ENCODE results near the gene USP9X. TPM values are rescaled to one million over a fixed set of nuclear protein-coding genes. Genes with fewer than 3 reads are reported as not detected.
"Not testable (repeated sequence)": the region's sequence is repeated elsewhere in the genome, so short reads cannot be mapped to it uniquely, and the experiment has no call there.

The USP9X gene
- total and polyA plus RNA-seq, 5 donors: 13.3 to 72.6 (median 59.1) TPM

- Histone ChIP-seq H3K4me1 (ENCODE audit: control insufficient read depth, insufficient read depth, low read length) (peaks cover 9% of the 10 kb centered on the region), H3K27me3 (ENCODE audit: control insufficient read depth, insufficient read depth) (no peaks in the 10 kb centered on the region), H3K27ac (ENCODE audit: low read length) (no peak overlapping the region), H3K9me3 (ENCODE audit: control insufficient read depth, low read length) (no peaks in the 10 kb centered on the region), H3K4me3 (ENCODE audit: low read length) (no peak overlapping the region)
- intact Hi-C loops (cut with DNase I): no loop called here
- 48% methylated on average over 1 of the region's 1 CpG for WGBS
- DNase-seq: no peak
- ATAC-seq: no peak
Observed at GRCh38 chrX:41108007-41108406, 22.8 kb downstream of the USP9X start.

- intact Hi-C loops (cut with DNase I): no loop called here
- DNase-seq: no peak
- H3K4me3 ChIP-seq (ENCODE audit: low read length): no peak overlapping the region
- no peaks in the 10 kb centered on the region for H3K9me3 ChIP-seq (ENCODE audit: control insufficient read depth, low read length)
- WGBS: 49% methylated on average over 5 of the region's 5 CpGs
- no peaks in the 10 kb centered on the region for H3K27me3 ChIP-seq (ENCODE audit: control insufficient read depth, insufficient read depth)
- peak overlapping the region; percentile 6 for H3K27ac ChIP-seq (ENCODE audit: low read length)
- H3K4me1 ChIP-seq (ENCODE audit: control insufficient read depth, insufficient read depth, low read length): peaks cover 9% of the 10 kb centered on the region
- no peak for ATAC-seq
Observed at GRCh38 chrX:41108463-41109205, 23.4 kb downstream of the USP9X start.

DNA sequence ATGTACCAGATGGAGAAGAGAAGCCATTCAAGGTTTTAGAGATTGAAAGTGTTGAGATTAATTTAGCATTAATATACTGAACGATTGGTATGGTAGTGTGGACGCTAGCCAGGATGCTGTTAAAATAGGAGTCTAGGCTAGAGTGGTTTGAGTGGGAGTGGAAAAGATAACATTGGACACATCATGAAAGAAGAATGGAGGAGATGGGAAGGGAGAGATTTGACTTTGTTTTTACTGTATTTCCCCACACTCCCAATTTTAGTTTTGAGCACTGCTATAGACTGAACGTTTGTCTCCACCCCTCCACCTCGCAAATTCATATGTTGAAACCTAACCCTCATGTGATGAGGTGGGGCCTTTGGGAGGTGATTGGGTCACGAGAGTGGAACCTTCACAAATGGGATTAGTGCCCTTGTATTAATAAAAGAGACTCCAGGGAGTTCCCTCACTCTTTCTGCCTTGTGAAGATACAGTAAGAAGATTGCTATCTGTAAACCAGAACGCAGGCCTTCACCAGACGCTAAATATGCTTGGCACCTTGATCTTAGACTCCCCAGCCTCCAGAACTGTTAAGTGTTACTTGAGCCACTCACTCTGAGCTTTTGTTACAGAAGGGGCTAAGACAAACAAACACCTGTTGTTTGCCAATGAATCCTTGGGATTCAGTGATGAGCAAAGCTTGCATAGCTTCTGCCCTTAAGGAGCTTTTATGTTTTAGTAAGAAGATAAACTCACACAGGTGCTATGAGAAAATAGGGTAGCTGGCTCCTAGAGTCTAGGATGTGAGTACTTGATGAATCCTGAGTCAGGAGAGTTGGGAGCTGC is 25.8 kb downstream of the USP9X start:
- no peak for DNase-seq
- Histone ChIP-seq H3K27me3 (ENCODE audit: control insufficient read depth, insufficient read depth) (no peaks in the 10 kb centered on the region), H3K4me1 (ENCODE audit: control insufficient read depth, insufficient read depth, low read length) (peaks cover 6% of the 10 kb centered on the region), H3K4me3 (ENCODE audit: low read length) (no peak overlapping the region), H3K9me3 (ENCODE audit: control insufficient read depth, low read length) (no peaks in the 10 kb centered on the region), H3K27ac (ENCODE audit: low read length) (no peak overlapping the region)
- WGBS: 46% methylated on average over 7 of the region's 7 CpGs
- ATAC-seq: no peak
- intact Hi-C loops (cut with DNase I): loop anchor here in 3 of 4 donors (10.0 kb wide), 2 partner anchors 226 to 456 kb away; no protein-coding TSS in a partner anchor

GRCh38 chrX:41115104-41115425 is 29.8 kb downstream of the USP9X start:
- not testable (repeated sequence) for H3K27ac ChIP-seq (ENCODE audit: low read length); H3K4me3 ChIP-seq (ENCODE audit: low read length); H3K9me3 ChIP-seq (ENCODE audit: control insufficient read depth, low read length); H3K4me1 ChIP-seq (ENCODE audit: control insufficient read depth, insufficient read depth, low read length); DNase-seq; H3K27me3 ChIP-seq (ENCODE audit: control insufficient read depth, insufficient read depth)
- 6% methylated on average over 4 of the region's 4 CpGs for WGBS
- peak in 1 of 2 donors; percentile 63 for ATAC-seq
- intact Hi-C loops (cut with DNase I): loop anchor here in 3 of 4 donors (10.0 kb wide), 2 partner anchors 230 to 460 kb away; no protein-coding TSS in a partner anchor

DNA sequence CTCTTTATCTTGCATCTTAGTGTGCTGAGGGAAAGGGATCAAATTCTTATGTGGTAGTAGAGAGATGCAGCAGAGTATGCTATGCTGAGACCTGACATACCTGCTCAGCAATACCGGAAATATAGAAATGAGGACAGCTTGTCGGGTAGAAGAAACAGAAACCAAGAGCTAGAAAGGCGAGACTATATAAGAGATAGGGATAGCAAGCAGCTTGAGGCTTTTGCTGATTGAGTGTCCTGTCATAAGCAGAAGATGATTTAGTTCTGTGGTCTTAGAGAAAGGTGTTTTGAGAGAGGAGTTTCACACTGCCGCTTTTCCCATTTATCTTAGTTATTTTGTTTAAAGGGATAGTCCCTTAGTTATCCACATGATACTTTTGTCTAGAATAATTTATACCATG is 31.7 kb downstream of the USP9X start:
- DNase-seq (no peak), ATAC-seq (no peak)
- 10% methylated on average over 4 of the region's 4 CpGs for WGBS
- H3K9me3 ChIP-seq (ENCODE audit: control insufficient read depth, low read length): no peaks in the 10 kb centered on the region
- no peak overlapping the region for H3K27ac ChIP-seq (ENCODE audit: low read length)
- intact Hi-C loops (cut with DNase I): loop anchor here in 3 of 4 donors (10.0 kb wide), 2 partner anchors 232 to 462 kb away; no protein-coding TSS in a partner anchor
- no peaks in the 10 kb centered on the region for H3K27me3 ChIP-seq (ENCODE audit: control insufficient read depth, insufficient read depth)
- H3K4me1 ChIP-seq (ENCODE audit: control insufficient read depth, insufficient read depth, low read length): peaks cover 1% of the 10 kb centered on the region
- H3K4me3 ChIP-seq (ENCODE audit: low read length): no peak overlapping the region

- no peaks in the 10 kb centered on the region for H3K27me3 ChIP-seq (ENCODE audit: control insufficient read depth, insufficient read depth)
- H3K27ac ChIP-seq (ENCODE audit: low read length): no peak overlapping the region
- no peak for ATAC-seq
- intact Hi-C loops (cut with DNase I): loop anchor here in 3 of 4 donors (10.0 kb wide), 2 partner anchors 233 to 463 kb away; no protein-coding TSS in a partner anchor
- peaks cover 1% of the 10 kb centered on the region for H3K4me1 ChIP-seq (ENCODE audit: control insufficient read depth, insufficient read depth, low read length)
- no peak for DNase-seq
- H3K9me3 ChIP-seq (ENCODE audit: control insufficient read depth, low read length): no peaks in the 10 kb centered on the region
- no peak overlapping the region for H3K4me3 ChIP-seq (ENCODE audit: low read length)
- WGBS: 69% methylated on average over 5 of the region's 5 CpGs
Observed at GRCh38 chrX:41118156-41118555, 32.9 kb downstream of the USP9X start.

DNA sequence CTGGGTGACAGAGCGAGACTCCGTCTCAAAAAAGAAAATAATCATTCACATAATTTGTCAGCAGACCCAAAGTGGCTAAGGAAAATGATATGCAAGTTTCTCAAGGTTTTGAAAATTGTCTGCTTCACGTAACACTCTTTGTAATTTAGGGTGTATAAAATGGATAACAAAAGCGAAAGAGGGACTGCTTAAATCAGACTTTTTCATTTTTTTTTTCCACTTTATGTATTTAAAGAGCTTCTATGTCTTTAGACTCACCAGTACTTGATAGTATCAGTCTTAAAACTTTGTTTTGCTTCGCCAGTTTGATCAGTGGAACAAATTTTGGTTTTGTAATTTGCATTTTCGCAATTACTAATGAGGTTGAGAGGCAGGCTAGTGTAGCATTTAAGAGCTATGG is 34.6 kb downstream of the USP9X start:
- WGBS: 84% methylated on average over 6 of the region's 6 CpGs
- Histone ChIP-seq H3K4me1 (ENCODE audit: control insufficient read depth, insufficient read depth, low read length) (peaks cover 1% of the 10 kb centered on the region), H3K27ac (ENCODE audit: low read length) (no peak overlapping the region), H3K27me3 (ENCODE audit: control insufficient read depth, insufficient read depth) (no peaks in the 10 kb centered on the region), H3K4me3 (ENCODE audit: low read length) (no peak overlapping the region), H3K9me3 (ENCODE audit: control insufficient read depth, low read length) (no peaks in the 10 kb centered on the region)
- intact Hi-C loops (cut with DNase I): loop anchor here in 3 of 4 donors (10.0 kb wide), 2 partner anchors 235 to 465 kb away; no protein-coding TSS in a partner anchor
- DNase-seq (no peak), ATAC-seq (no peak)

DNA sequence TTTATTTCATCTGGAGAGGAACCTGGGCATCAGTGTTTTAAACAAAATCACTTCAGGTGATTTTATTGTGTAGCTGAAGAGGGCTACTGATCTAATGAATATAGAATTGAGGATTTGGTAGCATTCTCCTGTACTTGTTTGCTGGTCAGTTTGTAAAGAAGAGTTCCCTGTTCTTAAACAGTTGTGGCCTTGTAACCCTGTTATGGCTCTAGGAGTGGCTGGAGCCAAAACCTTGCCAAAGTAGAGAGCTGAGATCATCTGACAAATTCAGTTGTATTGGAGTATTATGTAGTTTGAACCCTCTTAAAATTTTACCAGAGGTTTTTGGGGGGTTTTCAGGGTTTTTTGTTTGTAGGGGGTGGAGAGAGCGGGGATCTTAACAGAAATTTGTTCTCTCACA is 36.5 kb downstream of the USP9X start:
- no peak overlapping the region for H3K4me3 ChIP-seq (ENCODE audit: low read length)
- H3K9me3 ChIP-seq (ENCODE audit: control insufficient read depth, low read length): no peaks in the 10 kb centered on the region
- DNase-seq (no peak), ATAC-seq (no peak)
- WGBS: 100% methylated on average over 1 of the region's 1 CpG
- intact Hi-C loops (cut with DNase I): no loop called here
- peaks cover 1% of the 10 kb centered on the region for H3K4me1 ChIP-seq (ENCODE audit: control insufficient read depth, insufficient read depth, low read length)
- H3K27ac ChIP-seq (ENCODE audit: low read length): no peak overlapping the region
- H3K27me3 ChIP-seq (ENCODE audit: control insufficient read depth, insufficient read depth): no peaks in the 10 kb centered on the region

DNA sequence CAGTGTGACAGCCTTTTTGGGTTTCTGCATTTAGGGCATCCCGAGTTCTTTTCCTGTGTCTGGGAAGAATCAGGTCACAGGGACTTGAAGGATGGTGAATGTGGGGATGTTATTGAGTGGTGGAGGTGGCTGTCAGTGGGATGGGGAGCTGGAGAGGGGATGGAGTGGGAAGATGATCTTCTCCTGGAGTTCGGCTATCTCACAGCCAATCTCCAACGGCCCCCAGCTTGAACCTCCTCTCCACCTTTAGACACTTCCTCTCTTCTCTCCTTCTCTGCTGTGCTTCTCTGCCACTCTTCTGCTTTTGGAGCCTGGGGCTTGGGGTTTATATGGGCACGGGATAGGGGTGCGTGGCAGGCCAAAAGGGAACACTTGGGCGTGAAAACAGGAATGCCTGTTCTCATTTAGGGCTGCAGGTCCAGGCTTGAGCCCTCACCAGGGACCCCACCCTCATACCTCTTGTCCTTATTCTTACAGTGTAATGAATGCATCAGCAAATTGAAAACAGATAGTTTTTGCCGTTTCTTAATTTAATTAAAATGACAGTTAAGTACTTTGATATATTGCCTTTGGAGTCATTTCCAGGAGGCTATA is 37.5 kb downstream of the USP9X start:
- 94% methylated on average over 7 of the region's 7 CpGs for WGBS
- DNase-seq: no peak
- Histone ChIP-seq H3K4me3 (ENCODE audit: low read length) (no peak overlapping the region), H3K27me3 (ENCODE audit: control insufficient read depth, insufficient read depth) (no peaks in the 10 kb centered on the region), H3K27ac (ENCODE audit: low read length) (no peak overlapping the region), H3K4me1 (ENCODE audit: control insufficient read depth, insufficient read depth, low read length) (peaks cover 1% of the 10 kb centered on the region), H3K9me3 (ENCODE audit: control insufficient read depth, low read length) (no peaks in the 10 kb centered on the region)
- no peak for ATAC-seq
- intact Hi-C loops (cut with DNase I): no loop called here

DNA sequence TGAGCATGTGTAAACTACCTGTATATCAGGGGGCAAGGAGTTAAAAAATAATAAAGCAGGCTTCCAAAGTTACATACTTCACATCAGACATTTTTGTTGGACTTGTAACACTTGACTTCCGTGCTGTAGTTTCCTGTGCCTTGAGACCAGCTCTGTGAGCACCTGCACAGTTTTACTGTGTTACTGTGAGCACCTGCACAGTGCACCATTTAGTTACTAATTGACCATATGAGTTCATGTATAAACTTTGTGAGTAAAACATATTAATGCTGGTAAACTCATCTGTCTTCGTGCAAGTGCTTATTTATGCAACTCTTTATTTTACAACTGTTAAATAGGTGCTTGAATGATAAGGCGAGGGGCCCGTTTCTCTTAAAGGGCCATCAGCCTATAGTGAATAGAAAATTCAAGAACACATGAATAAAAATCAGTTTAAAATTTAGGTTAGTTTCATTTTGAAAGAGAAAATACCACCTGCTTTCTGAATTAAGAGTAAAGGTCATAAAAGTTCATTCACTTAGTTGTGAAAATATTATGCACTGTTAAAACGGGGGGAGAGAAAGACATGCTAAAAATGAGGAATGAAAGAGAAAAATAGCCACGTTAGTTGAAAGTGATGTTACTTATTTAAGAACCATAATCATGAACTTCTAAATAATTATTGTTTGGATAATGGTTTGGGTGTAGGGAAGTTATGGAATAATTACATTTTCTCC is 42.4 kb downstream of the USP9X start:
- H3K4me1 ChIP-seq (ENCODE audit: control insufficient read depth, insufficient read depth, low read length): no peaks in the 10 kb centered on the region
- peak overlapping the region; percentile 37 for H3K27ac ChIP-seq (ENCODE audit: low read length)
- DNase-seq: no peak
- 20% methylated on average over 6 of the region's 6 CpGs for WGBS
- H3K4me3 ChIP-seq (ENCODE audit: low read length): no peak overlapping the region
- H3K27me3 ChIP-seq (ENCODE audit: control insufficient read depth, insufficient read depth): no peaks in the 10 kb centered on the region
- ATAC-seq: no peak
- intact Hi-C loops (cut with DNase I): no loop called here
- H3K9me3 ChIP-seq (ENCODE audit: control insufficient read depth, low read length): no peaks in the 10 kb centered on the region

Measured in right cardiac atrium (tissue), 5 donors.